Endothelial cell of umbilical vein (primary cell): ENCODE measurements around the gene ZNF668.

Experiments used
- CTCF ChIP-seq, 2 donors: IDR thresholded peaks; 1 replicate in 1 of 2; 2 replicates in 1 of 2; pipeline ENCODE4 v1.5.1; 2011; ENCODE audit warnings: low read length in 2 of 2, mild to moderate bottlenecking in 2 of 2, moderate library complexity in 2 of 2, control low read depth in 1 of 2, inconsistent platforms in 1 of 2, low read depth in 1 of 2; ENCODE audit not compliant: insufficient read depth in 1 of 2; ENCODE audit errors: extremely low read depth in 1 of 2
- EZH2 ChIP-seq: IDR thresholded peaks from 2 replicates; pipeline ENCODE4 v1.6.1; 2012; ENCODE audit warnings: borderline replicate concordance, low read depth, mild to moderate bottlenecking, moderate library complexity, low read length, inconsistent platforms; ENCODE audit not compliant: severe bottlenecking
- GATA2 ChIP-seq: IDR thresholded peaks from 2 replicates; pipeline ENCODE4 v1.7.0; 2011; ENCODE audit warnings: low read depth, mild to moderate bottlenecking, moderate library complexity, mixed read lengths, low read length; ENCODE audit not compliant: insufficient read length, insufficient read depth
- MYC ChIP-seq: IDR thresholded peaks from one replicate; pipeline ENCODE4 v1.6.1; 2011; ENCODE audit warnings: mild to moderate bottlenecking, low read depth, low read length
- POLR2A ChIP-seq: IDR thresholded peaks from 2 replicates; pipeline ENCODE4 v1.6.1; 2012; ENCODE audit warnings: low read depth, mild to moderate bottlenecking, control low read depth, low read length
- POLR2AphosphoS5 ChIP-seq: IDR thresholded peaks from 2 replicates; pipeline ENCODE4 v1.6.1; 2012; ENCODE audit warnings: low read depth, mild to moderate bottlenecking, control low read depth, low read length, moderate library complexity; ENCODE audit not compliant: insufficient read depth
- TF ChIP-seq, protein P1 (sequence below): IDR thresholded peaks from 2 replicates; pipeline ENCODE4 v1.6.1; 2011; ENCODE audit not compliant: insufficient read depth, insufficient read length

- no peak for TF ChIP-seq POLR2A
- no peak for TF ChIP-seq POLR2AphosphoS5
- TF ChIP-seq, protein P1, sequence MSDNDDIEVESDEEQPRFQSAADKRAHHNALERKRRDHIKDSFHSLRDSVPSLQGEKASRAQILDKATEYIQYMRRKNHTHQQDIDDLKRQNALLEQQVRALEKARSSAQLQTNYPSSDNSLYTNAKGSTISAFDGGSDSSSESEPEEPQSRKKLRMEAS: no peak
- TF ChIP-seq CTCF (IDR thresholded peaks at IDR 0.05; ENCODE audit: extremely low read depth in 1 of 2, insufficient read depth in 1 of 2, low read depth in 1 of 2, low read length in 2 of 2): no peak
- TF ChIP-seq EZH2: no peak
- TF ChIP-seq GATA2: no peak
- no peak for TF ChIP-seq MYC
Observed at GRCh38 chr16:31080756-31081419, 6.8 kb upstream of the ZNF668 start.
